GM19240 (cell line): ENCODE results near the gene LMF1.

Experiments used
- DNase-seq: peaks from one replicate; pipeline ENCODE4 v3.0.0; 2011; ENCODE audit warnings: low spot score; ENCODE audit not compliant: insufficient read length

Gene LMF1

GRCh38 chr16:1003391-1004347 is 32.9 kb upstream of the LMF1 start:
- DNase-seq, result no peak

- no peak for DNase-seq
Observed at GRCh38 chr16:1002399-1003166, 31.8 kb upstream of the LMF1 start.

GRCh38 chr16:1001096-1001495 is 30.3 kb upstream of the LMF1 start:
- DNase-seq, result no peak

- no peak for DNase-seq
Observed at GRCh38 chr16:1000608-1001007, 29.8 kb upstream of the LMF1 start.

GRCh38 chr16:999677-1000076 is 28.9 kb upstream of the LMF1 start:
- DNase-seq, result no peak

GRCh38 chr16:998615-999014 is 27.8 kb upstream of the LMF1 start:
- no peak for DNase-seq

GRCh38 chr16:998211-998610 is 27.4 kb upstream of the LMF1 start:
- no peak for DNase-seq

GRCh38 chr16:997440-998051 is 26.8 kb upstream of the LMF1 start:
- no peak for DNase-seq

GRCh38 chr16:996681-997080 is 25.9 kb upstream of the LMF1 start:
- DNase-seq, result no peak

- no peak for DNase-seq
Observed at GRCh38 chr16:995783-996182, 25.0 kb upstream of the LMF1 start.

- no peak for DNase-seq
Observed at GRCh38 chr16:995087-995486, 24.3 kb upstream of the LMF1 start.

- DNase-seq, result no peak
Observed at GRCh38 chr16:993731-994130, 22.9 kb upstream of the LMF1 start.

GRCh38 chr16:991773-992172 is 21.0 kb upstream of the LMF1 start:
- DNase-seq, result no peak

GRCh38 chr16:991345-991744 is 20.6 kb upstream of the LMF1 start:
- no peak for DNase-seq

- no peak for DNase-seq
Observed at GRCh38 chr16:990516-991291, 19.9 kb upstream of the LMF1 start.

- no peak for DNase-seq
Observed at GRCh38 chr16:989354-989814, 18.6 kb upstream of the LMF1 start.

GRCh38 chr16:988471-989353 is 17.9 kb upstream of the LMF1 start:
- no peak for DNase-seq

GRCh38 chr16:987906-988305 is 17.1 kb upstream of the LMF1 start:
- no peak for DNase-seq

GRCh38 chr16:986925-987582 is 16.3 kb upstream of the LMF1 start:
- DNase-seq, result no peak

GRCh38 chr16:986411-986810 is 15.6 kb upstream of the LMF1 start:
- DNase-seq, result no peak
